Fibroblast of lung (primary cell): Measurements from ENCODE around the gene PDE3A.

ENCODE experiments used
- EZH2 ChIP-seq: IDR thresholded peaks from 2 replicates; pipeline ENCODE4 v1.5.1; 2012; ENCODE audit warnings: low read length, control low read depth, mild to moderate bottlenecking; ENCODE audit errors: missing control alignments
- TF ChIP-seq, protein P1 (sequence below), 2 donors: IDR thresholded peaks in 1 of 2; conservative IDR thresholded peaks in 1 of 2; 1 replicate in 1 of 2; 2 replicates in 1 of 2; pipeline ENCODE4 v1.5.1; 2011 to 2012; ENCODE audit warnings: low read length in 2 of 2, control low read depth in 1 of 2, inconsistent platforms in 1 of 2, low read depth in 1 of 2, mild to moderate bottlenecking in 1 of 2

GRCh38 chr12:20445687-20446086 lies 77.3 kb downstream of the PDE3A start:
- TF ChIP-seq, protein P1, sequence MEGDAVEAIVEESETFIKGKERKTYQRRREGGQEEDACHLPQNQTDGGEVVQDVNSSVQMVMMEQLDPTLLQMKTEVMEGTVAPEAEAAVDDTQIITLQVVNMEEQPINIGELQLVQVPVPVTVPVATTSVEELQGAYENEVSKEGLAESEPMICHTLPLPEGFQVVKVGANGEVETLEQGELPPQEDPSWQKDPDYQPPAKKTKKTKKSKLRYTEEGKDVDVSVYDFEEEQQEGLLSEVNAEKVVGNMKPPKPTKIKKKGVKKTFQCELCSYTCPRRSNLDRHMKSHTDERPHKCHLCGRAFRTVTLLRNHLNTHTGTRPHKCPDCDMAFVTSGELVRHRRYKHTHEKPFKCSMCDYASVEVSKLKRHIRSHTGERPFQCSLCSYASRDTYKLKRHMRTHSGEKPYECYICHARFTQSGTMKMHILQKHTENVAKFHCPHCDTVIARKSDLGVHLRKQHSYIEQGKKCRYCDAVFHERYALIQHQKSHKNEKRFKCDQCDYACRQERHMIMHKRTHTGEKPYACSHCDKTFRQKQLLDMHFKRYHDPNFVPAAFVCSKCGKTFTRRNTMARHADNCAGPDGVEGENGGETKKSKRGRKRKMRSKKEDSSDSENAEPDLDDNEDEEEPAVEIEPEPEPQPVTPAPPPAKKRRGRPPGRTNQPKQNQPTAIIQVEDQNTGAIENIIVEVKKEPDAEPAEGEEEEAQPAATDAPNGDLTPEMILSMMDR (conservative IDR thresholded peaks at IDR 0.05 in 1 of 2, IDR thresholded peaks at IDR 0.05 in 1 of 2; ENCODE audit: low read depth in 1 of 2, low read length in 2 of 2): no peak
- TF ChIP-seq EZH2: no peak
